NCI-H1417 treated with DMSO at 0.1 percent for 48 hours (cell line): ENCODE data around the gene RPS4Y1.
"Not testable (repeated sequence)": the region's sequence is repeated elsewhere in the genome, so short reads cannot be mapped to it uniquely, and the experiment has no call there.

Source experiments
- DNase-seq: peaks from one replicate; lab custom pipeline; 2025; lab: John Stamatoyannopoulos, UW

Gene RPS4Y1

GRCh38 chrY:2841471-2841893 lies at the start of gene RPS4Y1:
Gene RPS4Y1 (plus strand): TSS chrY:2841602. CDS start chrY:2841625, 23 bp downstream.
- DNase-seq, result no peak

GRCh38 chrY:2796977-2797523 lies 44.4 kb upstream of the RPS4Y1 start:
- DNase-seq, result no peak

GRCh38 chrY:2797991-2798390 lies 43.4 kb upstream of the RPS4Y1 start:
- no peak for DNase-seq

GRCh38 chrY:2800246-2800645 lies 41.2 kb upstream of the RPS4Y1 start:
- no peak for DNase-seq

- DNase-seq, result not testable (repeated sequence)
Measured at GRCh38 chrY:2817146-2817896, 24.1 kb upstream of the RPS4Y1 start.

- DNase-seq, result no peak
Measured at GRCh38 chrY:2824471-2824870, 16.9 kb upstream of the RPS4Y1 start.

- DNase-seq, result no peak
Measured at GRCh38 chrY:2828497-2828896, 12.9 kb upstream of the RPS4Y1 start.

- no peak for DNase-seq
Measured at GRCh38 chrY:2835230-2835629, 6.2 kb upstream of the RPS4Y1 start.

- no peak for DNase-seq
Measured at GRCh38 chrY:2837078-2837477, 4.3 kb upstream of the RPS4Y1 start.

GRCh38 chrY:2837932-2838331 lies 3.5 kb upstream of the RPS4Y1 start:
- DNase-seq, result no peak

GRCh38 chrY:2846791-2847190 lies 5.4 kb downstream of the RPS4Y1 start:
- no peak for DNase-seq

- no peak for DNase-seq
Measured at GRCh38 chrY:2848384-2848783, 7.0 kb downstream of the RPS4Y1 start.

GRCh38 chrY:2849368-2849767 lies 8.0 kb downstream of the RPS4Y1 start:
- no peak for DNase-seq

- no peak for DNase-seq
Measured at GRCh38 chrY:2854145-2854774, 12.9 kb downstream of the RPS4Y1 start.

GRCh38 chrY:2857068-2857467 lies 15.7 kb downstream of the RPS4Y1 start:
- DNase-seq, result no peak

GRCh38 chrY:2857686-2858085 lies 16.3 kb downstream of the RPS4Y1 start:
- DNase-seq, result no peak

GRCh38 chrY:2859782-2860181 lies 18.4 kb downstream of the RPS4Y1 start:
- no peak for DNase-seq

GRCh38 chrY:2860511-2860910 lies 19.1 kb downstream of the RPS4Y1 start:
- no peak for DNase-seq

GRCh38 chrY:2866581-2866980 lies 25.2 kb downstream of the RPS4Y1 start:
- DNase-seq, result no peak

GRCh38 chrY:2867469-2867868 lies 26.1 kb downstream of the RPS4Y1 start:
- no peak for DNase-seq

- DNase-seq, result no peak
Measured at GRCh38 chrY:2868035-2868607, 26.7 kb downstream of the RPS4Y1 start.

- not testable (repeated sequence) for DNase-seq
Measured at GRCh38 chrY:2872234-2872633, 30.8 kb downstream of the RPS4Y1 start.

GRCh38 chrY:2874211-2874610 lies 32.8 kb downstream of the RPS4Y1 start:
- no peak for DNase-seq
